GM12801 (cell line): ENCODE measurements around the gene ZNF544.

Source experiments
- CTCF ChIP-seq: IDR thresholded peaks from one replicate; pipeline ENCODE4 v1.5.1; 2011; ENCODE audit warnings: control low read depth; ENCODE audit not compliant: insufficient read length; ENCODE audit errors: extremely low read depth

The ZNF544 gene

DNA sequence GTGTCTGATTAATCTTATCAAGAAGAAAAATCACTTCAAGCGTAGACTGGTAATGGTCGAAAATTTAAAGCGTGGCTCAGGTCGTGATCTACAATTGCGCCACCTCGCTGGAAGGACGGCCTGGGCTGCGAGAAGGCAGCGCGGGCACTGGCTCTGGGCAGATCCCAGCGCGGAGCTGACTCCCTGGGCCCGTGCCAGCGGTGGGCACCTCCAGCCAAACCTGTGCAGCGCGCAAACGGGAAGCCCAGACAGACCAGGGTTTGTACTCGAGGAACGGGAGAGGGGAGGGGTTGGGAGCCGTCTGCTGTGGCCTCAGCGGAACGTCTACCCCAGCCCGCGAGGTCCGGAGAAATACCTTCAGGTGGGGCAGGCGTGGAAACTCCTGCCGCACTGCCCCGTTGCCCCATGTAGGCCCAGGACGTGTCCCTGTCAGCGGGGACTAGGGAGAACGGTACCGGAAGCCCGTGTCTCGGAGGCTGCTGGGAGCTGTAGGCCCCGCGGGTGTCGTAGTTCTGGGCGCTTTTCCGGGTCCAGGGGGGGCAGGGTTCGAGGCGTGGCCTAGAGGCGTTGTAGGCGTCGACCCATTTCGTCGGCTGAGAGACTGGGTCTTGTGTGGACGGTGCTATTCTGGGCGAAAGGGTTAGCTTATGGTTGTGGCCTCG is 24.8 kb upstream of the ZNF544 start:
- TF ChIP-seq CTCF: no peak

- no peak for TF ChIP-seq CTCF
These were observed 24.1 kb upstream of the ZNF544 start for GRCh38 chr19:58204566-58204965.

DNA sequence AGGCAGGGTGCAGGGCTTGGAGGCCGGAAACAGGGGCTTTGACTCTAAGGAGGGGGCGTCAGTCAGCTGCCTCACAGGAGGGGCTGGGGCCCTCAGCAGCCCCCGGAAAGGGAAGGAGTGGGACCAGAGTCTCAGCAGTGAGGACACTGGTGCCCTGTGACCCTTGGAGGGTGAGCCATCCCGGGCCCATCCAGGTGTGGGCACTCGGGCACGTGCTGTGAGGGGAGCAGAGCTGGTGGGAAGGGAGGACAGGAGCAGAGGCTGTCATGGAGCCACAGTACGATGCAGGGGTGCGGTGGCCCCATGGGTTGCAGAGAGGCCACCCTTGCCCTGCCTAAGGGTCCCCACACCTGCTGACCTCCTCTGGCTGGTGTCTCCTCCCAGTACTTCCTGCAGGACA is 19.1 kb upstream of the ZNF544 start:
- no peak for TF ChIP-seq CTCF

DNA sequence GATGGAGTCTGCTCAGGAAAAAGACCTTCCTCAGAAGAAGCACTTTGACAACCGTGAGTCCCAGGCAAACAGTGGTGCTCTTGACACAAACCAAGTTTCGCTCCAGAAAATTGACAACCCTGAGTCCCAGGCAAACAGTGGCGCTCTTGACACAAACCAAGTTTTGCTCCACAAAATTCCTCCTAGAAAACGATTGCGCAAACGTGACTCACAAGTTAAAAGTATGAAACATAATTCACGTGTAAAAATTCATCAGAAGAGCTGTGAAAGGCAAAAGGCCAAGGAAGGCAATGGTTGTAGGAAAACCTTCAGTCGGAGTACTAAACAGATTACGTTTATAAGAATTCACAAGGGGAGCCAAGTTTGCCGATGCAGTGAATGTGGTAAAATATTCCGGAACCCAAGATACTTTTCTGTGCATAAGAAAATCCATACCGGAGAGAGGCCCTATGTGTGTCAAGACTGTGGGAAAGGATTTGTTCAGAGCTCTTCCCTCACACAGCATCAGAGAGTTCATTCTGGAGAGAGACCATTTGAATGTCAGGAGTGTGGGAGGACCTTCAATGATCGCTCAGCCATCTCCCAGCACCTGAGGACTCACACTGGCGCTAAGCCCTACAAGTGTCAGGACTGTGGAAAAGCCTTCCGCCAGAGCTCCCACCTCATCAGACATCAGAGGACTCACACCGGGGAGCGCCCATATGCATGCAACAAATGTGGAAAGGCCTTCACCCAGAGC is 16.2 kb upstream of the ZNF544 start:
- no peak for TF ChIP-seq CTCF

- TF ChIP-seq CTCF: no peak
These were observed 15.7 kb upstream of the ZNF544 start for GRCh38 chr19:58213075-58213369.

DNA sequence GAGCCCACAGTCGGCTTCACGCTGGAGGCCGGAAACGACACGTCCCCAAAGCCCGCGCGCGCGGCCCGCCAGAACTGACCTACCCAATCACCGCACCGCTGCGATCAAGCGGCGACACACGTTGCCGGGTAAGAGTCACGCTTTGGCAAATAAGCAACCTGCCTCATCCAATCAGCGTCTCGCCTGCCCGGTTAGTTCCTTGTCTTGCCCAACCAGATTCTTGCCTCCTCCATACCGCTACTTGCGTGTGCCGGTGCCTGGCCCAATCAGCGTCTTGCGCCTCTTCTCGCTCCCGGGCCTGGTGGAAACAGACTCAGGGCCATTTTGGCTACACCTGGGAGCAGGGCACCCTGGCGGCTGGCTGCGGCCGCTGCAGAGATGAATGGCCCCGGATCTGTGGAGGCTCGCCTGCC is 11.6 kb upstream of the ZNF544 start:
- no peak for TF ChIP-seq CTCF

GRCh38 chr19:58217607-58218391 is 10.9 kb upstream of the ZNF544 start:
- no peak for TF ChIP-seq CTCF
